ENCODE measurements around the gene SREK1IP1. TPM values are rescaled to one million over a fixed set of nuclear protein-coding genes. Genes with fewer than 3 reads are reported as not detected.

Gene SREK1IP1
- total and polyA plus RNA-seq, 2 of the 13 experiments (the other 11 are each of a cell fraction or from before 2014, with no cell fraction given) = 3.1 to 16.5 TPM

DNA sequence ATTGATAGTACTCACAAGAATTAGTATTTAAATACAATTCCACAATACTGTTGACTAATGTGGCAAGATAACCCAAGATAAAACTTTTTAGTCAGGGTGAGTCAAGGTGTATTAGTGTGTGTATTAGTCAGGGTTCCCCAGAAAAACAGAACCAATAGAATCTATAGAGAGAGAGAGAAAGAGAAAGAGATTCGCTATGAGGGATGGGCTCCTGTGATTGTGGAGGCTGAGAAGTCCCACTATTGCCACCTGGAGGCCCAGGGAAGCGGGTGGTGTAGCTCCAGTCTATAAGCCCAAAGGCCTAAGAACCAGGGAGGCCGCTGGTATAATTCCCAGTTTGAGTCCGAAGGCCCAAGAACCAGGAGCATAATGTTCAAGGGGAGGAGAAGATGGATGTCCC, 88.2 kb downstream of the SREK1IP1 start:
- Histone ChIP-seq H2AFZ (ENCODE audit: low read length) (no peak overlapping the region), H3K4me2 (ENCODE audit: low read depth, low read length) (no peak overlapping the region), H3K9ac (ENCODE audit: insufficient read depth, low read depth, low read length) (no peak overlapping the region), H3K4me3 (replicated peaks in 1 of 3; ENCODE audit: insufficient read depth in 1 of 3, low read depth in 2 of 3, low read length in 3 of 3) (no peak overlapping the region), H3K4me1 (ENCODE audit: insufficient read depth, low read length) (no peaks in the 10 kb centered on the region), H3K27me3 (ENCODE audit: control insufficient read depth in 1 of 2, insufficient read depth in 2 of 2, low read length in 2 of 2) (no peaks in the 10 kb centered on the region), H4K20me1 (ENCODE audit: insufficient read depth, low read length) (no peaks in the 10 kb centered on the region), H3K27ac (ENCODE audit: extremely low read length, insufficient read depth, low read length) (no peak overlapping the region), H3K36me3 (replicated peaks in 1 of 2; ENCODE audit: control insufficient read depth in 1 of 2, insufficient read depth in 2 of 2, low read length in 2 of 2) (no peaks in the 10 kb centered on the region), H3K79me2 (ENCODE audit: insufficient read depth, low read length) (no peaks in the 10 kb centered on the region), H3K9me3 (ENCODE audit: low read length) (no peaks in the 10 kb centered on the region)
- 23% methylated on average over 4 of the region's 4 CpGs for WGBS (ENCODE audit: low lambda C conversion rate)
- intact Hi-C loops (cut with micrococcal nuclease; ENCODE audit: unreplicated experiment) = loop anchor here (1.0 kb wide), 1 partner anchor 45 kb away; no protein-coding TSS in a partner anchor
- ATAC-seq = peak; percentile 94
- ChIA-PET CTCF (ENCODE audit: low intra/inter-chr PET ratio, low total read pairs) (interaction anchor here (1.3 kb wide), 1 partner anchor 45 kb away, joined by 6 read pairs; no protein-coding TSS in a partner anchor), POLR2A (no interaction called here)
- no peak for TF ChIP-seq ZNF263 (CRISPR knock-in tag; IDR thresholded peaks at IDR 0.05)
- TF ChIP-seq, protein P1, sequence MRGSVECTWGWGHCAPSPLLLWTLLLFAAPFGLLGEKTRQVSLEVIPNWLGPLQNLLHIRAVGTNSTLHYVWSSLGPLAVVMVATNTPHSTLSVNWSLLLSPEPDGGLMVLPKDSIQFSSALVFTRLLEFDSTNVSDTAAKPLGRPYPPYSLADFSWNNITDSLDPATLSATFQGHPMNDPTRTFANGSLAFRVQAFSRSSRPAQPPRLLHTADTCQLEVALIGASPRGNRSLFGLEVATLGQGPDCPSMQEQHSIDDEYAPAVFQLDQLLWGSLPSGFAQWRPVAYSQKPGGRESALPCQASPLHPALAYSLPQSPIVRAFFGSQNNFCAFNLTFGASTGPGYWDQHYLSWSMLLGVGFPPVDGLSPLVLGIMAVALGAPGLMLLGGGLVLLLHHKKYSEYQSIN (CRISPR knock-in tag; IDR thresholded peaks at IDR 0.05; ENCODE audit: borderline replicate concordance) = no peak
- TF ChIP-seq FOSL2 (CRISPR knock-in tag; IDR thresholded peaks at IDR 0.05) = no peak
- TF ChIP-seq STAG1 (CRISPR knock-in tag; IDR thresholded peaks at IDR 0.05) = peak; percentile 27
- TF ChIP-seq SMC3 (IDR thresholded peaks at IDR 0.05; ENCODE audit: low read length) = peak; percentile 17; the same call in 1 of the 2 replicates
- TF ChIP-seq, protein P2, sequence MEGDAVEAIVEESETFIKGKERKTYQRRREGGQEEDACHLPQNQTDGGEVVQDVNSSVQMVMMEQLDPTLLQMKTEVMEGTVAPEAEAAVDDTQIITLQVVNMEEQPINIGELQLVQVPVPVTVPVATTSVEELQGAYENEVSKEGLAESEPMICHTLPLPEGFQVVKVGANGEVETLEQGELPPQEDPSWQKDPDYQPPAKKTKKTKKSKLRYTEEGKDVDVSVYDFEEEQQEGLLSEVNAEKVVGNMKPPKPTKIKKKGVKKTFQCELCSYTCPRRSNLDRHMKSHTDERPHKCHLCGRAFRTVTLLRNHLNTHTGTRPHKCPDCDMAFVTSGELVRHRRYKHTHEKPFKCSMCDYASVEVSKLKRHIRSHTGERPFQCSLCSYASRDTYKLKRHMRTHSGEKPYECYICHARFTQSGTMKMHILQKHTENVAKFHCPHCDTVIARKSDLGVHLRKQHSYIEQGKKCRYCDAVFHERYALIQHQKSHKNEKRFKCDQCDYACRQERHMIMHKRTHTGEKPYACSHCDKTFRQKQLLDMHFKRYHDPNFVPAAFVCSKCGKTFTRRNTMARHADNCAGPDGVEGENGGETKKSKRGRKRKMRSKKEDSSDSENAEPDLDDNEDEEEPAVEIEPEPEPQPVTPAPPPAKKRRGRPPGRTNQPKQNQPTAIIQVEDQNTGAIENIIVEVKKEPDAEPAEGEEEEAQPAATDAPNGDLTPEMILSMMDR (CRISPR knock-in tag; IDR thresholded peaks at IDR 0.05) = peak; percentile 36; the same call in 1 of the 2 replicates
- no peak for TF ChIP-seq ATF5 (CRISPR knock-in tag; IDR thresholded peaks at IDR 0.05; ENCODE audit: low read depth)
- no peak for TF ChIP-seq ZMYM4 (CRISPR knock-in tag; IDR thresholded peaks at IDR 0.05)
- TF ChIP-seq FOXA1 (IDR thresholded peaks at IDR 0.05) = no peak
- TF ChIP-seq FOXA1 (CRISPR knock-in tag; IDR thresholded peaks at IDR 0.05) = no peak
- no TSS peak for BruUV-seq (replicated peaks)
- no peak for FAIRE-seq
- in situ Hi-C loops (cut with HindIII; ENCODE audit: extremely low pct_ligation_motif_present, low pct_unique_long_range_greater_than_20kb) = no loop called here
- DNase-seq (ENCODE audit: low spot score) = peak; percentile 6
